Effector CD4-positive, alpha-beta T cell (primary cell): ENCODE results near the gene MECP2.
A peak's percentile ranks its signal among the peaks of the same experiment; 100 is the strongest.

Source experiments
- DNase-seq: peaks from one replicate; pipeline ENCODE4 v3.0.0-alpha.2; 2020

Gene MECP2

DNA sequence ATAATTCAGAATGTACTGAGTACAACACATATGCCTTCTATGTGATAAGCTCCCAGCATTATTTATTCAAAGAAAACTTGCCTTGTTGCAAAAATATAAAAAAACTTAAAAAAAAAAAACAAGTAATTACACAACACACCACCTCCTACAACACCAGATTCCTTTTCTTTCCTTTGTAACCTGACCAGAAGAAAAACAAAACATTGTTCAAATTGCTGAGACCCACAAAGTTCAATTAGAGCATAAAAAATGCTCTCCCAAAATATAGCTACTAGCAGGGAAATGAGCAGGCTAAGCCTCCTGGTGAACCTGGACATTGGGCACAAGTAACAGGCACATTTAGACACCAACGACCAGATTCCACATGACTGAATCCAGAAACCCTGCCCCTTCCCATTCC is 38.3 kb downstream of the MECP2 start:
- no peak for DNase-seq

DNA sequence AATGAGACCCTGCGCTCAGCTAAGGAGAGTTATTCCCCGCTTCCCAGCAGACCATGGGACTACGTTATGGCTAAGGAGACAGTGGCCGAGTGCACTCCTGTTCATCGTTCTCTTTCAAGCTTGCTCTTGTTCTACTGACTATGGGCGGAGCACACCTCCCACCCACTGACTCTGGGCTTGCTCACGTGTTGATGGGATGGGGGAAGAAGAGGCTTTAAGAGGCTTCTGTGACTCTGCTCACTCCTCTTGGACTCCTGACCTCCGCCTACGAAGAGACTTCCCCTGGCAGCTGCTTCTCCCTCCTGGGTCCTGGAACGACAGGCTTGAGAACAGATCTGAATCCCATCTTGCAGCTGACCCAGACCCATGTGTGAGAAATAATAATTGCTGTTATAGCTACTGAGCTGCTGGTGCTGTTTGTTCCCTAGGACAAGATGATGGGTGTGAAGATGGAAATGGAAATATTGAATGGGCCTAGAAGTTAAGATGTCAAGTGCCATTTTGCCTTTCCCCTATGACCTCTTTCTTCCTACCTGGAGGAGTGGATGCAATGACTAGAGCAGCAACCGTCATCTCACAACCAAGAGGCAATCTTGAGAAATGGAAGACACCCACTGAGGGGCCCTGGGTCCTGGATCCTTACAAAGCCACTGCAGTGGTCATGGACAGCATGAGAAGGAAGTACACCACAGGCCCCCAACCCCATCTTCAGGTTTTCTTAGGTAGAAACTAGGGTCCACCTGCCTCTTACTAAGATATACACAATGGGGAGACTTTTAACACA is 39.1 kb downstream of the MECP2 start:
- DNase-seq, result no peak

DNA sequence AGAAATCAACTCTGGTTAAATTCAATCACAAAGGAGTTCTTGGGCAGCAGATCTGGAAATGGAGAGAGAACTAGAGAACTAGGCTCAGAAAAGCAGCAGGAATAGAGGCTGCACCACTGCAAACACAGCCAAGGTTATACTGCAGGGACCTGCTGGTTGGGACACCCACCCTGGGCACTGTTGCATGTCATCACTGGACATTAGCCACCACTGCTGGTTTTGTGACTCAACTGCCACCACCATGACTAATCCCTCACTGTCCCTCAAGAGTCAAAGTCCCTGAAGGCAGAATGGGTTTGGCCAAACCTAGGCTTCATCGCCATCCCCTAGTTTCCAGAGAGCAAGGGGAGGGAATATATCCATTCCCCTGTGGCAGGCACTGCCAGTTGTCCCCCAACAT is 39.7 kb downstream of the MECP2 start:
- no peak for DNase-seq

DNA sequence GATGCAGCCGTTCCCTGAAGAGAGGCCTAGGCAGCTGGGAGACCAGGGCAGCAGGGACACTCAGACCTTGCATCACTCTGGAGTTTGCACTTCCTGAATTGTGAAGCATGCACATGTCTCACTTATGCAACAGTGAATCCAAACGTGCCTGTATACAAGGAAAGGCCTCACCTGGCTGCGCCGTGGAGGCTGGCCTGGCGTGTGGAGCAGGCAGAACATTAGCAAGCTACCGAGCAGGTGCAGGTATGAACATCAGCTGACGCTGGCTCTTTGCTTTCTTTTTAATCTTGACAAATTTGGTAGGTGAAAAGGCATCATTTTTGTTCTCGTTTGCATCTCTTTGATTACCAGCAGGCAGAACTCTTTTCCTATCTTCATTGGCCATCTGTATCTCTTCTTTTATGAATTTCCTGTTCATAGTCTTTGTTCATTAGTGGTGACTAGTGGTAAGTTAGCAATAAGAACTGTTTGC is 40.7 kb downstream of the MECP2 start:
- no peak for DNase-seq

DNA sequence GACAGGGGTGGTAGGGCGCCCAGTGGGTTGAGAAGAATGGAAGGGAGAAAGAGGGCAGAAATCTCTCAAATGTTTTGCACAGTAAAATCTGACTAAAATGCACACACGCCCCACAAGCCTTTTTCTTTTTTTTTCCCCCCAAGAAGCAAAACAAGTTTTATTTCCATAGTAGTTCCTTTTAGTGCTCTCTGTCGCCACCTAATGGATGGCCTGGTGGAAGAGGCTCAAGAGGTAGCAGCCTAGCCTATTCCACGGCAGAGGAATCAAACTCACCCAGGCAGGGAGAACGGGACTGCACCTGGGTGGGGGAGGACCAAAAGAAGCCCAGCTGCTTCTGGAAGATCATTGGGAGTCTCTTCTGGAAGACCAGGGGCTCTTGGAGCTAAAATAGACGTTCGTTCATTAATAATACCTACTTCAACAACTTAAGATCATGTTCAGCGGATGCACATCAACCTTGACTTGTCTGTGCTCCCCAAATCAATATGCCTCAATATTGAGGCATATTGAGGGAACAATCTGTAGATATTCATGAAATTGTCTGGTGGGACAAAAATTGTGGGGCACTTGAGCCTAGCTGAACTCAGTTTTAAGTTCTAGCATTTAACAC is 46.2 kb downstream of the MECP2 start:
- DNase-seq, result peak; percentile 74

DNA sequence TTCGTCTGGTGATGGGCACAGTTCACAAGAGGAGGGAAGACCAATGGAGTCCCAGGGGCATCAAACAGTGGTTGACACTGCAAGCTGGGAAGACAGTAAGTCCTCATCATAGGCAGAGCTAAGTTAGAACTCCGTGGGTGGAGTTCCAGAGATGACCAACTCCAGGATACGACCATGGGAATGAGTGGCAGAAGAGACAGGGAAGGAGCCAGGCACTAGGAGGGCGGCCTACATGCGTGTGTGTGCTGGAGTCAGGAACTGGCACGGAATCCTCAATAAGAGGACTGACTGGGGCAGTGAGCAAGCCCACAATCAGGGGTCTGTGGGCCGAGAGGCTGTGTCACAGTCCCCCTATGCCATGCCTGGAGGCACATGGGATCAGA is 47.4 kb downstream of the MECP2 start:
- DNase-seq, result no peak

DNA sequence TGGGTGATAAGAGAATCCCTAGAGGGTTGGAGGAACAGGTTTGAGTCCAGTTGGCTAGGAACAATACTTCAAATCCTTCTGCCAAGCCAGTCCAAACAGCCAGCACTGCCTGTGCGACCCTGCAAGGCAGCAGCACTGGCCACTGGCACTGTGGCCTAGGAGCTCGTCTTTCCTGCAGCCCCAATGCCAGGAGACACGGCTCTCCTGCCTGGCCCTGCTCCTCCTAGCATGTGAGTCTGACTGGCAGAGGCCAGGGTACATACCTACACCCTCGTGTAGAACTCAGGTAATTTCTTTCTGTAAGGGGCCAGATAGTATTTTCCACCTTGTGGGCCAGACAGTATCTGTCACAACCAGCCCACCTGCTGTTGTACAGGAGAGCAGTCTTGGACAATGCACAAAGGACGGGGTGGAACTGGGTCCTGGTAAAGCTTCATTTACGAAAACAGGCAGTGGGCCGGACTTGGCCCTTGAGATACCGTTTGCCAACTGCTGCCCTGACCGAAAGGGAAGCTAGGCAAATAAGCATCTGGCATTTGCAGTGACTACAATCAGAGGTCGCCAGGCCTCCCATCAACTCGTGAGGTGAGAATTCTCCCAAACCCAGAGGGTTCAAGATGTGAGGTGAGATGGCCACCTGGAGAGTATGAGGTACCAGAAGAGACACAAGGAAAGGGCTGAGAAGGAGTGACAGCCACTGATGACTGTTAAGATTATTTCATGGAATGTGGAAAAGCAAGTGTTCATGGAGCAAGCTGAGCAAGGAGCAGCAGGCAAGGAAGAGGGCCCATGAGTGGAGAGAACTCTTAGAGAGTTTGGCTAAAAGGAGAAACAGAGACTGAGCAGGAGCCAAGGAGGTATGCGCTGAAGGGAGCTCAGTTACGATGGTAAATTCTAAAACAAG is 48.1 kb downstream of the MECP2 start:
- no peak for DNase-seq

DNA sequence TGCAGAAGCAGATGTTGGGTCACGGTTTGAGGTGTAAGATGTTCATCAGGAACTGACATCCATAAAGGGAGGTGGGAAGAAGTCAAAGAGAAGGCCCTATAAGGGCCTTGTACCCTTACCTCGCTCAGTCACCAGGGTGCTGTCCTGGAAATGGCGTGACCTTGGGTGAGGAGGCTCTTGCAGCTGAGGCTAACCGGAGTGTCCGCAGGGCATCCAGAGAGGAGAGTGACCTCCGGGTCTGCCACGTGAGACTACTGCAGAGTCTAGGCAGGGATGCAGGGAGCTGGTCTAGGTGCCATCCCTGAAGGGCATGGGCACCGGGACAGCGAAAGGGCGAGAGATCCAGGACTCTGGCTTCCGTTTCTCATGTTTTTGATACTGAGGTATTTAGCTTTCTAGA is 49.1 kb downstream of the MECP2 start:
- no peak for DNase-seq

DNA sequence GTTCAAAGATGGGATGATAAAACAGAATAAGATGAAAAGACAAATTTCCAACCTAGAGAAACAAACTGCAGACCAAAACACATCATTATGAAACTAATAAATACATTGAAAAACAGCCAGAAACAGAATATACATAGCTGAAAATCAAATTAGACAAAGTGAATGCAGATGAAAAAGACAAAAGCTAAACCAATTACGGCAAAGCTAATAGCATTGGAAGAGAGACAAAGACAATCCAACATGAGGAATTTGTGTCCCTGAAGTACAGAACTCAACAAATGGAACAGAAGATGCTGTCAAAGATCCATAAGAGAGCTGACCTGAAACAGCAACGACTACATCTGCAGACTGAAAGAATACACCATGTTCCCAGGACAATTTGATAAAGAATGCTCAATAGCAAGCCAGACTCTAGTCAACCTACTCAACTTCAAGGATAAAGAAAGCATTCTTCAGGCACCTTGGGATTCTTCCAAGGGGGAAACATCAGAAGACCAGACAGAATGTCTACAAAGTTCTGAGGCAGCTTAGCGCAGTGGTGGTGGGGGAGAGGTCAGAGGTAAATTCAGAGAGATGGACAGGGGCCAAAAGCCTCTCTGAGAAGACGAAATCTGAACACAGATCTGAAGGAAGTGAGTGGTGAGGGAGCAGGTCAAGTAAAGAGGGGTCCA is 50.4 kb downstream of the MECP2 start:
- no peak for DNase-seq

DNA sequence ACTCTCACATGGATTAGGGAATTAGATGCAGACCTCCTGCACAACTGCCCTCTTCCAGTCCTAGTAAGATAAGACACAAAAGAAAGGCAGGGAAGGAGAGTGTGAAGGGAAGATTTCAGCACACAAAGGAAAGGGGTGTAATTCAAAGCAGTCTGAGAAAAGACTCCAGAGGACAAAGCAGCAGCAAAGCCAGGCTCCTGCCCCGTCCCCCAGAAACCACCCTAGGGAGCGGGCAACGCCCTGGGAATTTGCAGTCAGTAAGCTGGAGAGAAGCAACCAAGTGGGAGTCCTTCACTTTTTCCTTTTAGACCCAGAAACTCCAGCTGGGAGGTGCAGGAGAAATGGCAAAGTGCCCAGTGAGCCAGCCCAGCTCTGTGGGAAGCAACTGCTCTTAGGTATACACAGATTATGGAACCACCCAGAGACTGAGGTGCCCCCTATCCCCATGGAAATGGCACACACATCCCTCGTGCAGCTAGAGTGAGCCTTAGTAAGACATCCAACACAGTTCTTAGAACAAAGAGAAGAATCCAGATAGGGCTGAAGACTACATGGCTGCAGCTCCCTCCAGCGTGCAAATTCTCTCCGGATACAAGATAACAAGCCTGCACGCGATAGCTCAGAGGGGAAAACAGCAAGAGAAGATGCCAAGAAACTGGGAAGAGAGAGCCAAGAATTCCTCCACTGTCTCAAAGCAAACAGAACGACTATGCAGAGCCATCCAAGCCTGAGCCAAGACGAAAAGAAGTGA is 51.3 kb downstream of the MECP2 start:
- DNase-seq, result no peak

DNA sequence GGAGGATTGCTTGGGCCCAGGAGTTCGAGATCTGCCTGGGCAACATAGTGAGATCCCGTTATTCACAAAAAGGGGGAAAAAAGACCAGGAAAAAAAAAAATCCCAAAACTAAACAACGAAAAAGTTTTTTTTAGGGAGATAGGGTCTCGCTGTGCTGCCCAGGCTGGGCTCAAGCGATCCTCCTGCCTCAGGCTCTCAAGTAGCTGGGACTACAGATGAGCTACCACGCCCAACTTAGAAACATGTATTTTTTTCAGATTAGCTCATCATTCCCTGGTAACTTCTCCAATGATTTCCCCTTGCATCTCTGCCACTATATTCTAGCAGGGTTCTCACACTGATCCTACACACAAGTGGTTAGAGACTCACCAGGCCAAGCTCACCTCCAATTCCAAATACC is 53.4 kb downstream of the MECP2 start:
- no peak for DNase-seq

DNA sequence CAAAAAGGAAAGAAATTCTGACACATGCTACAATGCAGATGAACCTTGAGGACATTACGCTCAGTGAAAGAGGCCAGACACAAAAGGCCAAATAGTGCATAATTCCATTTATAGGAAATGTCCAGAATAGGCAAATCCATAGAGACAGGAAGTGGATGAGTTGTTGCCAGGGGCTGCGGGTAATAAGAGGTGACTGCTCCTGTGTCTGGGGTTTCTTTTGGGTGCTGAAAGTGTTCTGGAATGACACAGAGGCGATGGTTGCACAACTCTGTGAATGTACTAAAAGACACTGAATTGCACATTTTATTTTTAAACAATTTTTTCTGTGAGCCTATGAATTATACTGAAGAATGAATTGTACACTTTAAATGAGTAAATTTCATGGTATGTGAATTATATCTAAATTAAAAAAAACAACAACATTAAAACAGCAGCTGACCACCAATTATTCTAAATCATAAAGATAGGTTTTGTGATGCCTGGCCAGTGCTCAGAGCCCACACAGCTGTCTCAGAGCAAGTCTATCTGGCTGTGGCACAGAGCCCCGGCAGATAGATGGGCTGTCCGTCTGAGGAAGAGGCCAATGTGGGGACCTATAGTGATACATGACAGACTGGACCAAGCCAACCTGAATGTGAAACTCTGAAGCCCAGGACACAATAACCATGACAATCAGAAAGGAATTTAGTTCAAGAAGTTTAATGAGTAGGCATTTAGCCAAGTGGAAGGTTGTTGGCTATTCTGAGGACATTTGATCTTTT is 54.3 kb downstream of the MECP2 start:
- DNase-seq, result no peak

DNA sequence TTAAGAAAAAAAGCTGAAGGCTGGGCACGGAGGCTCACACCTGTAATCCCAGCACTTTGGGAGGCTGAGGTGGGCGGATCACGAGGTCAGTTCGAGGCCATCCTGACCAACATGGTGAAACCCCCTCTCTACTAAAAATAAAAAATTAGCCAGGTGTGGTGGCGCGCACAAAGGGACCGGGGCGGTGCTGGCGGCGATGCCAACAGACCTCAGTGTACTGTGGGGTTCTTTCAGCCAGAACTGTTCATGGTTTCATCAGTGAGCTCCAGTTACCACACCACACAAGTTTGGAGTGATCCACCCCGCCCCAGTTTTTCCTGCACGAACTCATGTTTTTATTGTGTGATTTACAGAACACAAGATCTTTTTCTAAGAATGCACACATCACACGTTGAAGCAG is 56.7 kb downstream of the MECP2 start:
- no peak for DNase-seq

DNA sequence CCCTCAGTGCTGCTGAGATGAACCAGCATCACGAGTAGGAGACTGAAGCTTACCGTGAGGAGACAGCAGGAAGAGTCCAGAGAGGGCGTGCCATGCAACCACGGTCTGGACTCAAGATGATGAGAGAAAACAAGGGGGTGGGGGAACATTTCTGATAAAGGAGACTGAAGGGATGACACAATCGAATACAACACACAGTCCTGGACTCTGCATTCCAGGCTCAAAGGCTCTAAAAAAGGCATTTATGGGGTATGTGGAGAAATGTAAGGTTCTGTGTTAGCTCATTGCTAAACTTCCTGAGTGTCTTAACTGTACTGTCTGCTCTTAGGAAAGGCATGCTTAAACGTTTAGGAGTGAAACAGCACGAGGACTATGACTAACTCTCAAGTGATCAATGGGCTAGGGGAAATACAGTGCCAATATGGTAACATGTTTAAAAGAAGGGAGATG is 57.2 kb downstream of the MECP2 start:
- DNase-seq, result no peak

DNA sequence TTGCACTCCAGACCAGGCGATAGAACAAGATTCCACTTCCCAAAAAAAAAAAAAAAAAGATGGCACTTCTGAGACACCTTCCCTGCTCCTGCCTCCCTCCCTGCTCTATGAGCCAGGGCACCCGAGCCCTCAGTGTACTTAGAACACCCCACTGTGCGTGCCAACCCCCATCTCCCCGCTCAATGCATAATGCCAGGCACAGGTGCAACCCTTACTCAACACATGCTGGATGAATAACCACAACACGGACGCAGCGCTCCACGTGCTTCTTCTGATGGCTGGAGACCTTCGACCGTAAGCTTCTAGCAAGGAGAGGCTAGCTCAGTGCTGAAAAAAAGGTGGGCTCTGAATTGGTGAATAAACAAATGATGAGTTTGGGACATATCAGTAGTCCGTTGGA is 57.9 kb downstream of the MECP2 start:
- DNase-seq, result no peak

DNA sequence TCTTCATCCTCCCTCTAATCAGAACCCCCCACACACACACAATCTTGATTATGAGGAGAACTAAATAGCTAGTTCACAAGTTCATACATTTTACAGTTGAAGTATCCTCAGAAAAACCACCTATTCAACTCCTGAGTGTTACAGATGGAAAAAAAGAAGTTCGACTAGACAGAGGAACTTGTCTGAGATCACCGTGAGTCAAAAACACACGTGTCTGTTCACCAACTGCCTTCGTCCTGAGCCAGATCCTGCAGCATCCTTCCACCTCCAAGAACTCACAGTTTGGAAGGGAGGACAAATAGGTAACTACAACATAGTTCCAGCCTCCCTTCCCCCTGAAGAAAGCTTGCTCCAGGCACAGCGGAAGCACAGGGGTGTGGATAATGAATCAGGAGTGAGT is 58.9 kb downstream of the MECP2 start:
- no peak for DNase-seq

DNA sequence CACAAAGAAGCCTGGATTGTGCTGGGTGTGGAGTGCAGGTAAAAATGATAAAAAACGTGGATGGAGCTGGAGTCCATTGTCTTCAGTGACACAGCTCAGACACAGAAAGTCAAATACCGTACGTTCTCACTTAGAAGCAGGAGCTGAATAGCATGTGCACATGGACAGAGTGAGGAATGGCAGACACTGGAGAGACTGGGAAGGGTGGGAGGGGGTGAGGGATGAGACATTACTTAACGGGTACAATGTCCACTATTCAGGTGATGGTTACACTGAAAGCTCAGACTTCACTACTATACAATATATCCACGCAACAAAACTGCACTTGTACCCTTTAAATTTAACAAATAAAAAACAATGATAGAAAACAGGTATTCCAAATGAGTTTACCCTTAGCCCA is 59.8 kb downstream of the MECP2 start:
- no peak for DNase-seq

DNA sequence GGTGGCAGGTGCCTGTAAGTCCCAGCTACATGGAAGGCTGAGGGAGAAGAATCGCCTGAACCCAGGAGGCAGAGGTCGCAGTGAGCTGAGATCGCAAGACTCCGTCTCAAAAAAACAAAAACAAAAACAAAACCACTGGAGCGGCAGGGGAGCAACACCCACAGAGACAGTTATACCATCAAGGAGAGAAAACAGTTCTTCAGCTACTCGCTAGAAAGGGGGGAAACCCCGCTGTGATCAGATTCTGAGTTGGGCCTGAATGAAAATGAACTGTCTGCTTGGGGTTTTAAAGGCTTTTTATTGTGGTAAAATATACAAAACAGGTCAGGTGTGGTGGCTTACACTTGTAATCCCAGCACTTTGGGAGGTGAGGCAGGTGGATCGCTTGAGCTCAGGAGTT is 61.0 kb downstream of the MECP2 start:
- DNase-seq, result no peak

DNA sequence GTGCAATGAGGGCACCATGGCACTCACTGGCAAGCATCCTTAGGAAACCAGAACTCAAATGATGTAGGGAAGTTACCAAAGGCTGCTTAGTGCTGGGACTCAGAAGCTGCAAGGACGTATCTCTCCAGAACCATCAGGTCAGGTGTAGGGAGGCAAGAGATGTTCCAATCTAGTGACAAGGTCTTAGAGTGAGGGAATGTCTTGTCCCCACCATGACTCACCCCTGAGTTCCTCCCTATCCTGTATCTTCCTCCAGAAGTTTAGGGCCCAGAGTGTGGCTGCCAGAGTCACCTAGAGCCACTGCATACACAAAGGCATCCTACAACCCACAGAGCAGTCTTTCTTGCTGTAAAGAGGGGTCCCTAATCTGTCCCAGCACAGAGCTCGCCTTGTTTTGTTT is 63.7 kb downstream of the MECP2 start:
- no peak for DNase-seq

DNA sequence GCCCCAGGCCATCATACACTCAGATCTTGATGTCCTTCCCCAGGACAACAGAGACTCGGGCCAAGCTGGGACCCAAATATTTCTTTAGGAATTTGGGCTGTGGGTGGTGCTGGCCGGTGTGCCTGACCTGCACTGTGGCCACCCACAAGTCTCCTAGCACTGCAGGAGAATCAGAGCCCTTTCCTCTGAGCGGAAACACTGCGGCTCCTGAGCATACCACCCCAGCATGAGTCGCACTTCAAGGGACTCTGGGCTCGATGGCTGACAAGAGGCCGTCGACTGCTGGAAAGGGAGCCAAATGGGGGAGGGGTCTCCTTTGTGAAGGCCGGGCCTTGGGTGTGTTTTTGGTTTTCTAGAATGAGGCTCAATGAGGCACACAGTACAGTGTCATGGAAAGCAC is 64.9 kb downstream of the MECP2 start:
- no peak for DNase-seq

DNA sequence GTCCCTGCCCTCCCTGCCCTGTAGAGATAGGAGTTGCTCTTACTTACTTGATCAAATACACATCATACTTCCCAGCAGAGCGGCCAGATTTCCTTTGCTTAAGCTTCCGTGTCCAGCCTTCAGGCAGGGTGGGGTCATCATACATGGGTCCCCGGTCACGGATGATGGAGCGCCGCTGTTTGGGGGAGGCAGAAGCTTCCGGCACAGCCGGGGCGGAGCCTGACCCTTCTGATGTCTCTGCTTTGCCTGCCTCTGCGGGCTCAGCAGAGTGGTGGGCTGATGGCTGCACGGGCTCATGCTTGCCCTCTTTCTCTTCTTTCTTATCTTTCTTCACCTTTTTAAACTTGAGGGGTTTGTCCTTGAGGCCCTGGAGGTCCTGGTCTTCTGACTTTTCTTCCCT is 65.4 kb downstream of the MECP2 start:
- no peak for DNase-seq
